ENCODE measurements around the gene AGTRAP. TPM values are rescaled to one million over a fixed set of nuclear protein-coding genes. Genes with fewer than 3 reads are reported as not detected.

AGTRAP gene
- total and polyA plus RNA-seq, 9 of the 15 experiments (the other 6 are each of a cell fraction or from before 2014, with no cell fraction given) = 26.8 to 105 (median 57.5) TPM

DNA sequence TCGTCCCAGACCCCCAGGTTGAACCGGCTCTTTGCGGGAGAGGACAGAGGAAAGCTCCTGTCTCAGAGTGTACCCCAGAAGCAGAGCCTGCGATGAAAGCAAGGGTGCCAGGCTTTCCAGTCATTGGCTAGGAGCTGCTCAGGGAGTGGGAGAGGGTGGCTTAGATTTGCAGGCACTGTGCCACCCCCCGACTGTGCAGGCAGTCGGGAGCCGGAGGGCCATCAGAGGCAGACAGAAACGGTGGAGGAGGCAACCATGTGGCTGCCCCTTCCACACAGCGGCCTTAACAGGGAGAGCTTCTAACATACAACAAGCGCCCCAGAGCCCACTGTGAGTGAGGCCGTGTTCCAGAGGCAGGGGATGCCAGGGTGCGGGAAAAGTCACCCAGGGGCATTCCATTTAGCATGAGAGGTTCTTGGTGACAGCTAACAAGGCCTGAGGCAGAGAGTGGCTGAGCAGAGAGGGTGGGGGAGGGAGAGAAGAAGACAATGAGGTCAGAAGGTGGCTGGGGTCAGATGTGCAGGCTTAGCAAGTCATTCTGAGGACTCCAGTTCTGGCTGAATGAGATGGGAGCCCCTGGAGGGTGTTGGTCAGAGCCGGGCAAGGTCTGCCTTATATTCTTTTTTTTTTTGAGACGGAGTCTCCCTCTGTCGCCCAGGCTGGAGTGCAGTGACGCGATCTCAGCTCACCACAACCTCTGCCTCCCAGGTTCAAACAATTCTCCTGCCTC lies 16.6 kb downstream of the AGTRAP start (continued):
- no peak for TF ChIP-seq ZNF318 (IDR thresholded peaks at IDR 0.05; ENCODE audit: borderline replicate concordance in 1 of 2, low read depth in 1 of 2)
- TF ChIP-seq HDAC6 (IDR thresholded peaks at IDR 0.05; ENCODE audit: low read depth, low read length) = no peak
- TF ChIP-seq ZNF253 (CRISPR knock-in tag; conservative IDR thresholded peaks at IDR 0.05) = no peak
- no peak for TF ChIP-seq ZNF644 (tag; IDR thresholded peaks at IDR 0.05; ENCODE audit: low read depth)
- TF ChIP-seq HLTF (IDR thresholded peaks at IDR 0.05) = peak; percentile 61; the same call in 1 of the 2 replicates
- TF ChIP-seq ZNF274 (IDR thresholded peaks at IDR 0.05; ENCODE audit: borderline replicate concordance, low read depth, low read length) = no peak
- TF ChIP-seq SNRNP70 (optimal IDR thresholded peaks at IDR 0.05; ENCODE audit: low read depth, low read length) = no peak
- TF ChIP-seq, protein P1, sequence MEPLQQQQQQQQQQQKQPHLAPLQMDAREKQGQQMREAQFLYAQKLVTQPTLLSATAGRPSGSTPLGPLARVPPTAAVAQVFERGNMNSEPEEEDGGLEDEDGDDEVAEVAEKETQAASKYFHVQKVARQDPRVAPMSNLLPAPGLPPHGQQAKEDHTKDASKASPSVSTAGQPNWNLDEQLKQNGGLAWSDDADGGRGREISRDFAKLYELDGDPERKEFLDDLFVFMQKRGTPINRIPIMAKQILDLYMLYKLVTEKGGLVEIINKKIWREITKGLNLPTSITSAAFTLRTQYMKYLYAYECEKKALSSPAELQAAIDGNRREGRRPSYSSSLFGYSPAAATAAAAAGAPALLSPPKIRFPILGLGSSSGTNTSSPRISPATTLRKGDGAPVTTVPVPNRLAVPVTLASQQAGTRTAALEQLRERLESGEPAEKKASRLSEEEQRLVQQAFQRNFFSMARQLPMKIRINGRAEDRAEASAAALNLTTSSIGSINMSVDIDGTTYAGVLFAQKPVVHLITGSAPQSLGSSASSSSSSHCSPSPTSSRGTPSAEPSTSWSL (CRISPR knock-in tag; IDR thresholded peaks at IDR 0.05; ENCODE audit: borderline replicate concordance) = no peak
- TF ChIP-seq ZFX (CRISPR knock-in tag; IDR thresholded peaks at IDR 0.05) = peak; percentile 49
- TF ChIP-seq, protein P2, sequence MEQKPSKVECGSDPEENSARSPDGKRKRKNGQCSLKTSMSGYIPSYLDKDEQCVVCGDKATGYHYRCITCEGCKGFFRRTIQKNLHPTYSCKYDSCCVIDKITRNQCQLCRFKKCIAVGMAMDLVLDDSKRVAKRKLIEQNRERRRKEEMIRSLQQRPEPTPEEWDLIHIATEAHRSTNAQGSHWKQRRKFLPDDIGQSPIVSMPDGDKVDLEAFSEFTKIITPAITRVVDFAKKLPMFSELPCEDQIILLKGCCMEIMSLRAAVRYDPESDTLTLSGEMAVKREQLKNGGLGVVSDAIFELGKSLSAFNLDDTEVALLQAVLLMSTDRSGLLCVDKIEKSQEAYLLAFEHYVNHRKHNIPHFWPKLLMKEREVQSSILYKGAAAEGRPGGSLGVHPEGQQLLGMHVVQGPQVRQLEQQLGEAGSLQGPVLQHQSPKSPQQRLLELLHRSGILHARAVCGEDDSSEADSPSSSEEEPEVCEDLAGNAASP (IDR thresholded peaks at IDR 0.05) = no peak
- no peak for TF ChIP-seq ZNF239 (CRISPR knock-in tag; IDR thresholded peaks at IDR 0.05)
- TF ChIP-seq ZNF174 (CRISPR knock-in tag; IDR thresholded peaks at IDR 0.05) = no peak
- TF ChIP-seq ZNF431 (CRISPR knock-in tag; IDR thresholded peaks at IDR 0.05) = no peak
- TF ChIP-seq SMARCE1 (IDR thresholded peaks at IDR 0.05) = peak; percentile 60; the same call in 1 of the 2 replicates
- no peak for TF ChIP-seq FOXJ2 (tag; IDR thresholded peaks at IDR 0.05)
- no peak for TF ChIP-seq FOSL1 (tag; conservative IDR thresholded peaks at IDR 0.05)
- peak; percentile 49 for TF ChIP-seq ESRRA (IDR thresholded peaks at IDR 0.05; ENCODE audit: borderline replicate concordance, low read depth)
- TF ChIP-seq KHSRP (IDR thresholded peaks at IDR 0.05) = no peak
